T-helper 2 cell treated with Interferon-gamma antibody and Interleukin-4, amounts not matched to agents 100 ng/mL and 5 ng/mL, for 36 hours (primary cell): ENCODE measurements around the gene RNF214. TPM values are rescaled to one million over a fixed set of nuclear protein-coding genes. Genes with fewer than 3 reads are reported as not detected.
"Not testable (repeated sequence)": the region's sequence is repeated elsewhere in the genome, so short reads cannot be mapped to it uniquely, and the experiment has no call there.

Experiments
- intact Hi-C: fragments of 100-400 bp; cut with micrococcal nuclease; formaldehyde crosslinking; loops from one replicate; pipeline ENCODE4 v1.15.1; 2023
- total RNA-seq: library from RNA; stranded (reverse); gene quantifications from 2 replicates; pipeline ENCODE4 v1.2.3, GENCODE V29; 2022

Gene RNF214
- total RNA-seq, 1 donor from 2014 or later = 21.5 TPM

GRCh38 chr11:117197516-117198456 lies 34.7 kb upstream of the RNF214 start:
- intact Hi-C loops = no loop called here

- intact Hi-C loops = no loop called here
Observed at GRCh38 chr11:117198613-117199012, 33.9 kb upstream of the RNF214 start.

GRCh38 chr11:117199053-117199915 lies 33.2 kb upstream of the RNF214 start, which contains the start of gene TAGLN:
Gene TAGLN (plus strand): TSS chr11:117199370. CDS start chr11:117203014, 3,644 bp downstream.
- intact Hi-C loops = no loop called here

- intact Hi-C loops = no loop called here
Observed at GRCh38 chr11:117199916-117200812, 32.3 kb upstream of the RNF214 start.

GRCh38 chr11:117200813-117201657 lies 31.4 kb upstream of the RNF214 start:
- intact Hi-C loops = no loop called here

- intact Hi-C loops = no loop called here
Observed at GRCh38 chr11:117201658-117202305, 30.7 kb upstream of the RNF214 start.

GRCh38 chr11:117202386-117203068 lies 29.9 kb upstream of the RNF214 start:
- intact Hi-C loops = no loop called here

GRCh38 chr11:117203069-117203407 lies 29.4 kb upstream of the RNF214 start:
- intact Hi-C loops = no loop called here

- intact Hi-C loops = no loop called here
Observed at GRCh38 chr11:117204283-117205080, 28.0 kb upstream of the RNF214 start.

GRCh38 chr11:117205211-117205818 lies 27.2 kb upstream of the RNF214 start:
- intact Hi-C loops = no loop called here

- intact Hi-C loops = not testable (repeated sequence)
Observed at GRCh38 chr11:117206111-117206510, 26.4 kb upstream of the RNF214 start.

- intact Hi-C loops = not testable (repeated sequence)
Observed at GRCh38 chr11:117206859-117207258, 25.6 kb upstream of the RNF214 start.

- intact Hi-C loops = not testable (repeated sequence)
Observed at GRCh38 chr11:117207481-117207880, 25.0 kb upstream of the RNF214 start.

- intact Hi-C loops = not testable (repeated sequence)
Observed at GRCh38 chr11:117208710-117209109, 23.8 kb upstream of the RNF214 start.

- intact Hi-C loops = not testable (repeated sequence)
Observed at GRCh38 chr11:117209351-117210125, 22.9 kb upstream of the RNF214 start.

GRCh38 chr11:117210620-117211019 lies 21.9 kb upstream of the RNF214 start:
- intact Hi-C loops = no loop called here
